AG04450 (cell line): ENCODE data around the gene BPIFB6. TPM values are rescaled to one million over a fixed set of nuclear protein-coding genes. Genes with fewer than 3 reads are reported as not detected.

ENCODE experiments used
- CTCF ChIA-PET: fragments of 300-600, 350-600 bp; formaldehyde crosslinking; extraction: SDS; loops from one replicate; lab custom pipeline; 2022; ENCODE audit warnings: antibody characterized with exemption, inconsistent platforms; lab: Charles Lee
- POLR2A ChIA-PET: fragments of 350-600 bp; formaldehyde crosslinking; extraction: SDS; loops from one replicate; lab custom pipeline; 2021; ENCODE audit warnings: antibody characterized with exemption, inconsistent platforms; lab: Yijun Ruan, JAX
- DNase-seq: peaks from one replicate; pipeline ENCODE4 v3.0.0-alpha.2; 2011; ENCODE audit warnings: low read depth, low spot score
- H3K27ac ChIP-seq: one replicate; pipeline ENCODE4 v1.5.1; 2012; ENCODE audit warnings: low read depth, low read length, control low read depth
- H3K27me3 ChIP-seq: one replicate; pipeline ENCODE4 v1.6.0; 2012; ENCODE audit warnings: low read length; ENCODE audit not compliant: control insufficient read depth, insufficient read depth
- H3K4me3 ChIP-seq: 2 replicates; pipeline ENCODE4 v1.5.1; 2011; ENCODE audit warnings: mild to moderate bottlenecking, low read depth, low read length, control low read depth
- H3K9me3 ChIP-seq: 2 replicates; pipeline ENCODE4 v1.5.1; 2012; ENCODE audit warnings: low read length; ENCODE audit not compliant: control insufficient read depth, insufficient read depth
- polyA plus RNA-seq: library from polyadenylated mRNA; depleted of rRNA; stranded (reverse); fragments of >200 nt; gene quantifications from 2 replicates; pipeline ENCODE4 v1.2.3, GENCODE V29; 2011
- TF ChIP-seq, protein P1 (sequence below): IDR thresholded peaks from 2 replicates; pipeline ENCODE4 v1.5.1; 2011; ENCODE audit warnings: low read depth, low read length, control low read depth, inconsistent platforms

The BPIFB6 gene
- polyA plus RNA-seq, 1 experiment, result not detected

- no peak for DNase-seq
- CTCF ChIA-PET, result no interaction called here
- POLR2A ChIA-PET, result no interaction called here
- TF ChIP-seq, protein P1, sequence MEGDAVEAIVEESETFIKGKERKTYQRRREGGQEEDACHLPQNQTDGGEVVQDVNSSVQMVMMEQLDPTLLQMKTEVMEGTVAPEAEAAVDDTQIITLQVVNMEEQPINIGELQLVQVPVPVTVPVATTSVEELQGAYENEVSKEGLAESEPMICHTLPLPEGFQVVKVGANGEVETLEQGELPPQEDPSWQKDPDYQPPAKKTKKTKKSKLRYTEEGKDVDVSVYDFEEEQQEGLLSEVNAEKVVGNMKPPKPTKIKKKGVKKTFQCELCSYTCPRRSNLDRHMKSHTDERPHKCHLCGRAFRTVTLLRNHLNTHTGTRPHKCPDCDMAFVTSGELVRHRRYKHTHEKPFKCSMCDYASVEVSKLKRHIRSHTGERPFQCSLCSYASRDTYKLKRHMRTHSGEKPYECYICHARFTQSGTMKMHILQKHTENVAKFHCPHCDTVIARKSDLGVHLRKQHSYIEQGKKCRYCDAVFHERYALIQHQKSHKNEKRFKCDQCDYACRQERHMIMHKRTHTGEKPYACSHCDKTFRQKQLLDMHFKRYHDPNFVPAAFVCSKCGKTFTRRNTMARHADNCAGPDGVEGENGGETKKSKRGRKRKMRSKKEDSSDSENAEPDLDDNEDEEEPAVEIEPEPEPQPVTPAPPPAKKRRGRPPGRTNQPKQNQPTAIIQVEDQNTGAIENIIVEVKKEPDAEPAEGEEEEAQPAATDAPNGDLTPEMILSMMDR, result no peak
- no peaks in the 10 kb centered on the region for H3K9me3 ChIP-seq
- H3K27ac ChIP-seq, result no peak overlapping the region
- no peak overlapping the region for H3K4me3 ChIP-seq
- no peaks in the 10 kb centered on the region for H3K27me3 ChIP-seq
These were observed 2.7 kb downstream of the BPIFB6 start for GRCh38 chr20:33034115-33034514.

DNA sequence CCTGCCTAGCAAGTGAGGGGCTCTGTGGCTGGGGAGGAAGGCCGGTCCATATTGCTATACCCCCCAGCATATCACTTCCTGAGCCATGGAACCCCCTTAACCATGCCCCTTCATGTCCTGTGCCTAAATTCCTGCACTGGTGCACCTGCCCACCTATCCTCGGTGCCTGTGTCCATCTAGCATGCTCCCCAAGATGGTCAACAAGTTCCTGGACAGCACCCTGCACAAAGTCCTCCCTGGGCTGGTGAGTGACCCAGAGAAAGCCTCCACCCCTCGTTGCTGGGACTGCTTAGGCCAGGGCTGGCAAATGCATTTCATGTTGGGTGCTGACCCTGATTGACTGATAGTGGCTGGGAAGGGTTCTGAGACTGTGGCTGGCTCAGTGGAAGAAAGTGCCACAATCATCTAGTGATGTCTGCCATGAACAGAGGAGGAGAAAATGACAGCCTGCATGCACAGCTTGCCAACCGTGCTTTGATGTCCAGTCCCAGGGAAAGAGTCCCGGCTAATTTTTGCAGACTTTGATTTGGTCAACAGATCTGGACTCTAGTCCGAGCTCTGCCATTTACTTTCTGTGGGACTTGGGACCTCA, 3.5 kb downstream of the BPIFB6 start:
- Histone ChIP-seq H3K9me3 (no peaks in the 10 kb centered on the region), H3K27me3 (no peaks in the 10 kb centered on the region), H3K4me3 (no peak overlapping the region), H3K27ac (no peak overlapping the region)
- ChIA-PET CTCF (no interaction called here), POLR2A (no interaction called here)
- DNase-seq, result no peak
- TF ChIP-seq, protein P1, result no peak

GRCh38 chr20:33037456-33037855, 6.0 kb downstream of the BPIFB6 start:
- H3K27me3 ChIP-seq, result no peaks in the 10 kb centered on the region
- CTCF ChIA-PET, result no interaction called here
- DNase-seq, result no peak
- no peaks in the 10 kb centered on the region for H3K9me3 ChIP-seq
- POLR2A ChIA-PET, result no interaction called here
- H3K4me3 ChIP-seq, result no peak overlapping the region
- no peak overlapping the region for H3K27ac ChIP-seq
- TF ChIP-seq, protein P1, result no peak

DNA sequence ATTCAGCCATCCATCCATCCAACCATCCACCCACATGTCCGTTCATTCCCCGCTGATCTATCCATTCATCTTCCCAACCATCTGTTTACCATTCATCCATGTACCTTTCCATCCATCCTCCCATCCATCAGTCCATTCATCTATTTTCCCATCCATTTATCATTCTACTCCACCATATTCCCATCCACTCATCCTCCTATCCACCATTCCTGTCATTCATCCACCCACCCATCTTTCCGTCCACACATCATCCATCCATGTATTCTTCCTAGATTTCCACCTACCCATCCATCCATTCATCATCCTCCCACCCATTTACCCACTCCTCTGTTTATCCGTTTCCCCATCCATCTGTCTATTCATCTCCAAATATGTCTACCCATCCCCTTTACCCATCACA, 6.8 kb downstream of the BPIFB6 start:
- POLR2A ChIA-PET, result no interaction called here
- H3K9me3 ChIP-seq, result no peaks in the 10 kb centered on the region
- H3K27me3 ChIP-seq, result no peaks in the 10 kb centered on the region
- TF ChIP-seq, protein P1, result no peak
- no peak overlapping the region for H3K27ac ChIP-seq
- CTCF ChIA-PET, result no interaction called here
- no peak overlapping the region for H3K4me3 ChIP-seq
- no peak for DNase-seq

DNA sequence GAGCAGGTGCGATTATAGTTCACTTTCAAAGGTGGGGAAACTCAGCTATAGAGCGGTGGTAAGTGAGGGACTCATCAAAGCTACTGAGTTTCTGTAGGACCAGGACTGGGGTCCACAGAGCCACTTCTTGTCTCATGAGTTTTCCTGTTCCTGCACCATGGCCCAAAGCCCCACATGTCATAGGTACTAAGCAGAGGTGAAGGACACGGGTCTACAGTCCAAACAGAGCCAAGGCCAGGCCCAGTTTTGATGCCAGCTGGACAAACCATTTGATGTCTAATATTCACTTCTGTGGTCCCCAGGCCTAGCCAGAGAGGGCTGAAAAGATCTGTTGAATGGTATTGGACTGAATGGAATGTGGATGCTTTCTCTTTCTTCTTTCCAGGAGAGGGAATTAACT, 11.0 kb downstream of the BPIFB6 start:
- H3K27me3 ChIP-seq, result no peaks in the 10 kb centered on the region
- H3K4me3 ChIP-seq, result no peak overlapping the region
- H3K27ac ChIP-seq, result no peak overlapping the region
- ChIA-PET POLR2A (no interaction called here), CTCF (no interaction called here)
- H3K9me3 ChIP-seq, result no peaks in the 10 kb centered on the region; the same call in 1 of the 2 replicates
- no peak for DNase-seq
- TF ChIP-seq, protein P1, result no peak
